H1 (cell line): Measurements from ENCODE around the gene ZBTB48. TPM values are rescaled to one million over a fixed set of nuclear protein-coding genes. Genes with fewer than 3 reads are reported as not detected.

Experiments
- CTCF ChIA-PET: fragments of 300-600 bp; sonication (Branson Sonifier 250); formaldehyde crosslinking; loops from one replicate; lab custom pipeline; 2021; ENCODE audit not compliant: partially characterized antibody; lab: Charles Lee
- POLR2A ChIA-PET: fragments of 300-600 bp; sonication (Branson Sonifier 250); formaldehyde crosslinking; loops from one replicate; lab custom pipeline; 2021; ENCODE audit warnings: inconsistent platforms; ENCODE audit not compliant: partially characterized antibody; lab: Charles Lee
- DNase-seq, 2 experiments: peaks; one replicate each; pipeline versions ENCODE4 v3.0.0 to v3.0.0-alpha.2; 2010 to 2022; ENCODE audit warnings: low spot score in 2 of 2, low read depth in 1 of 2, mixed read lengths in 1 of 2
- FAIRE-seq: peaks from 2 replicates; lab custom pipeline; 2011; peaks lifted over from hg19 to GRCh38; lab: Jason Lieb, UNC
- H2AFZ ChIP-seq: 2 replicates; pipeline ENCODE4 v1.8.1; 2012; ENCODE audit warnings: low read length, inconsistent platforms
- H2AK5ac ChIP-seq: 2 replicates; pipeline ENCODE4 v1.6.1; 2013; ENCODE audit warnings: low read depth, low read length
- H2BK120ac ChIP-seq: replicated peaks from 2 replicates; pipeline ENCODE3; 2013; ENCODE audit warnings: low read depth, low read length, inconsistent platforms
- H2BK12ac ChIP-seq: 2 replicates; pipeline ENCODE4 v1.6.1; 2013; ENCODE audit warnings: low read depth, low read length
- H2BK15ac ChIP-seq: 2 replicates; pipeline ENCODE4 v1.6.1; 2013; ENCODE audit warnings: low read length
- H2BK20ac ChIP-seq: 2 replicates; pipeline ENCODE4 v1.6.1; 2013; ENCODE audit warnings: low read length
- H2BK5ac ChIP-seq: 2 replicates; pipeline ENCODE4 v1.6.1; 2013; ENCODE audit warnings: low read depth, low read length
- H3K14ac ChIP-seq: 2 replicates; pipeline ENCODE4 v1.6.1; 2013; ENCODE audit warnings: inconsistent platforms; ENCODE audit not compliant: insufficient read length
- H3K18ac ChIP-seq: 2 replicates; pipeline ENCODE4 v1.6.1; 2013; ENCODE audit warnings: low read length; ENCODE audit errors: extremely low read depth
- H3K23ac ChIP-seq: 2 replicates; pipeline ENCODE4 v1.6.1; 2013; ENCODE audit warnings: inconsistent platforms; ENCODE audit not compliant: insufficient read length
- H3K23me2 ChIP-seq: 2 replicates; pipeline ENCODE4 v1.6.1; 2013; ENCODE audit warnings: low read depth, low read length
- H3K27ac ChIP-seq: 2 replicates; pipeline ENCODE4 v1.6.1; 2011; ENCODE audit warnings: low read depth, low read length, inconsistent platforms
- H3K27me3 ChIP-seq, 4 experiments: replicated peaks in 1 of 4; 1 replicate in 1 of 4; 2 replicates in 3 of 4; pipeline versions ENCODE4 v1.6.1 to v1.8.1; 2011 to 2013; ENCODE audit warnings: low read length in 3 of 4, mild to moderate bottlenecking in 3 of 4, inconsistent platforms in 2 of 4, mixed read lengths in 2 of 4, moderate library complexity in 1 of 4; ENCODE audit not compliant: control insufficient read depth in 3 of 4, insufficient read depth in 3 of 4; ENCODE audit errors: extremely low read depth in 1 of 4
- H3K36me3 ChIP-seq, 4 experiments: 2 replicates each; pipeline versions ENCODE4 v1.6.1 to v1.8.1; 2011 to 2013; ENCODE audit warnings: mild to moderate bottlenecking in 4 of 4, low read length in 3 of 4, moderate library complexity in 2 of 4, control low read depth in 1 of 4, inconsistent platforms in 1 of 4; ENCODE audit not compliant: insufficient read depth in 4 of 4, control insufficient read depth in 2 of 4
- H3K4ac ChIP-seq: replicated peaks from 2 replicates; pipeline ENCODE3; 2013; ENCODE audit warnings: low read length, low read depth, mixed read lengths, inconsistent platforms; ENCODE audit not compliant: insufficient read length
- H3K4me1 ChIP-seq, 4 experiments: replicated peaks in 1 of 4; 1 replicate in 1 of 4; 2 replicates in 3 of 4; pipeline versions ENCODE4 v1.6.1 to v1.8.1; 2011 to 2013; ENCODE audit warnings: low read length in 3 of 4, inconsistent platforms in 2 of 4, mixed read lengths in 1 of 4; ENCODE audit not compliant: insufficient read depth in 4 of 4, control insufficient read depth in 3 of 4
- H3K4me2 ChIP-seq, 2 experiments: 2 replicates each; pipeline versions ENCODE4 v1.6.1 to v1.8.1; 2011 to 2013; ENCODE audit warnings: low read depth in 2 of 2, low read length in 2 of 2, control low read depth in 1 of 2, inconsistent platforms in 1 of 2, mild to moderate bottlenecking in 1 of 2; ENCODE audit not compliant: insufficient read depth in 1 of 2
- H3K4me3 ChIP-seq, 4 experiments: fragments of 200-600, 300-600 bp in 1 of 4; sonication (generic), shearing (Covaris generic), sonication (Bioruptor Twin) in 1 of 4; 2 replicates each; pipeline versions ENCODE4 v1.5.1 to v1.8.1; 2011 to 2016; ENCODE audit warnings: low read length in 4 of 4, low read depth in 3 of 4, control low read depth in 2 of 4, inconsistent platforms in 2 of 4, mild to moderate bottlenecking in 2 of 4, mixed read lengths in 1 of 4, moderate library complexity in 1 of 4; ENCODE audit not compliant: insufficient read depth in 2 of 4; ENCODE audit errors: extremely low read depth in 1 of 4
- H3K56ac ChIP-seq: replicated peaks from 2 replicates; pipeline ENCODE3; 2013; ENCODE audit warnings: low read depth, mild to moderate bottlenecking, mixed read lengths, low read length, inconsistent platforms; ENCODE audit not compliant: insufficient read length
- H3K79me1 ChIP-seq: 2 replicates; pipeline ENCODE4 v1.6.1; 2013; ENCODE audit warnings: low read depth, low read length, control low read depth
- H3K79me2 ChIP-seq, 2 experiments: 2 replicates each; pipeline versions ENCODE4 v1.6.1 to v1.8.1; 2012 to 2013; ENCODE audit warnings: low read length in 2 of 2, mild to moderate bottlenecking in 2 of 2, inconsistent platforms in 1 of 2; ENCODE audit not compliant: insufficient read depth in 2 of 2, control insufficient read depth in 1 of 2
- H3K9ac ChIP-seq, 4 experiments: replicated peaks in 1 of 4; 1 replicate in 1 of 4; 2 replicates in 3 of 4; pipeline versions ENCODE4 v1.6.1 to v1.8.1; 2011 to 2013; ENCODE audit warnings: low read depth in 3 of 4, low read length in 3 of 4, control low read depth in 2 of 4, mild to moderate bottlenecking in 2 of 4, moderate library complexity in 2 of 4, inconsistent platforms in 1 of 4; ENCODE audit errors: extremely low read depth in 1 of 4
- H3K9me3 ChIP-seq, 2 experiments: 2 replicates each; pipeline versions ENCODE4 v1.6.1 to v1.8.1; 2012 to 2013; ENCODE audit warnings: mild to moderate bottlenecking in 2 of 2, moderate library complexity in 2 of 2, control low read depth in 1 of 2, inconsistent platforms in 1 of 2, low read depth in 1 of 2, low read length in 1 of 2, mixed read lengths in 1 of 2; ENCODE audit not compliant: insufficient read depth in 2 of 2
- H4K20me1 ChIP-seq, 2 experiments: replicated peaks in 1 of 2; 2 replicates each; pipeline versions ENCODE3 to v1.8.1; 2011 to 2013; ENCODE audit warnings: inconsistent platforms in 2 of 2, low read length in 2 of 2, mild to moderate bottlenecking in 1 of 2; ENCODE audit not compliant: insufficient read depth in 2 of 2, control insufficient read depth in 1 of 2
- H4K5ac ChIP-seq: 2 replicates; pipeline ENCODE4 v1.6.1; 2013; ENCODE audit warnings: low read length, low read depth, mixed read lengths, inconsistent platforms; ENCODE audit not compliant: insufficient read length
- H4K8ac ChIP-seq: 2 replicates; pipeline ENCODE4 v1.8.0; 2013; ENCODE audit warnings: mild to moderate bottlenecking, moderate library complexity, low read length, inconsistent platforms; ENCODE audit not compliant: insufficient read depth; ENCODE audit errors: extremely low read depth
- H4K91ac ChIP-seq: replicated peaks from 2 replicates; pipeline ENCODE3; 2013; ENCODE audit warnings: low read length, mixed read lengths, inconsistent platforms; ENCODE audit not compliant: insufficient read length
- ATF3 ChIP-seq: IDR thresholded peaks from 2 replicates; pipeline ENCODE4 v1.6.1; 2011; ENCODE audit warnings: low read depth, mild to moderate bottlenecking, low read length; ENCODE audit not compliant: insufficient read depth
- BRCA1 ChIP-seq: IDR thresholded peaks from 2 replicates; pipeline ENCODE4 v1.6.1; 2012; ENCODE audit warnings: low read depth, low read length, improper control_type of control experiment
- CEBPB ChIP-seq: IDR thresholded peaks from 2 replicates; pipeline ENCODE4 v1.6.1; 2012; ENCODE audit warnings: low read depth, low read length
- E2F6 ChIP-seq: IDR thresholded peaks from 2 replicates; pipeline ENCODE4 v1.6.1; 2012; ENCODE audit warnings: inconsistent platforms
- FOSL1 ChIP-seq: IDR thresholded peaks from 2 replicates; pipeline ENCODE4 v1.6.1; 2011; ENCODE audit warnings: mild to moderate bottlenecking, low read depth, low read length, moderate library complexity; ENCODE audit not compliant: insufficient read depth
- KDM1A ChIP-seq: fragments of 200-600, 300-600 bp; sonication (generic); IDR thresholded peaks from 2 replicates; pipeline ENCODE4 v1.7.1; 2016; ENCODE audit warnings: mild to moderate bottlenecking, low read length, borderline replicate concordance
- MAFK ChIP-seq: IDR thresholded peaks from 2 replicates; pipeline ENCODE4 v1.6.1; 2012; ENCODE audit warnings: low read depth, mild to moderate bottlenecking, improper control_type of control experiment, low read length
- NRF1 ChIP-seq: IDR thresholded peaks from 2 replicates; pipeline ENCODE4 v1.6.1; 2011; ENCODE audit warnings: mild to moderate bottlenecking, low read depth, low read length, improper control_type of control experiment
- SIX5 ChIP-seq: IDR thresholded peaks from 2 replicates; pipeline ENCODE4 v1.6.1; 2011; ENCODE audit warnings: mild to moderate bottlenecking, low read depth, low read length
- SP4 ChIP-seq: IDR thresholded peaks from 2 replicates; pipeline ENCODE4 v1.6.1; 2012; ENCODE audit warnings: low read length, inconsistent platforms
- TEAD4 ChIP-seq: IDR thresholded peaks from 2 replicates; pipeline ENCODE4 v1.6.1; 2012; ENCODE audit warnings: low read depth, low read length, inconsistent platforms, mixed read lengths
- WGBS, 2 experiments: shearing (Covaris generic) in 1 of 2; methylation state at CpG; one replicate each; pipeline versions ENCODE4 v1.1.6 to v1.1.7; 2013 to 2015; ENCODE audit warnings: low lambda C conversion rate in 2 of 2, mixed read lengths in 2 of 2, inconsistent platforms in 1 of 2, low coverage in 1 of 2, missing lambda C conversion rate in 1 of 2; ENCODE audit not compliant: insufficient replicate concordance in 2 of 2, insufficient coverage in 1 of 2, insufficient read length in 1 of 2; ENCODE audit errors: extremely low coverage in 1 of 2, missing lambda C conversion rate in 1 of 2; 5-methylcytosine and 5-hydroxymethylcytosine counted together
- polyA plus RNA-seq, 7 experiments: library from polyadenylated mRNA; depleted of rRNA in 3 of 7; stranded (reverse) in 5 of 7; unstranded in 2 of 7; fragments of >200 nt in 5 of 7; fragments of 200-250 nt in 2 of 7; gene quantifications; 1 replicate in 5 of 7; 2 replicates in 1 of 7; 4 replicates in 1 of 7; pipeline versions ENCODE4 v1.2.1 to v1.2.3, GENCODE V29; 2011 to 2013; ENCODE audit warnings: missing spikeins in 2 of 7, mixed read lengths in 2 of 7
- total RNA-seq: library from RNA; stranded (reverse); fragmentation: NEBNext Ultra II Directional; extraction: Animal tissue kit (Norgen Biotek cat#: 25700); gene quantifications from 2 replicates; pipeline ENCODE4 v1.2.1, GENCODE V29; 2021
- TF ChIP-seq, protein P1 (sequence below): IDR thresholded peaks from 2 replicates; pipeline ENCODE4 v1.6.1; 2012; ENCODE audit warnings: inconsistent platforms

ZBTB48 gene
- total and polyA plus RNA-seq, 2 of the 8 experiments (the other 6 are each of a cell fraction or from before 2014, with no cell fraction given) = 28.2 to 28.8 TPM

GRCh38 chr1:6635161-6635909, 55.5 kb downstream of the ZBTB48 start:
- H3K23ac ChIP-seq = no peak overlapping the region
- no peak for TF ChIP-seq TEAD4
- no peak for TF ChIP-seq E2F6
- TF ChIP-seq NRF1 = no peak
- no peak for TF ChIP-seq CEBPB
- TF ChIP-seq BRCA1 = no peak
- TF ChIP-seq ATF3 = no peak
- no peak for TF ChIP-seq SP4
- TF ChIP-seq MAFK = no peak
- no peak for TF ChIP-seq SIX5
- no peak for TF ChIP-seq FOSL1
- TF ChIP-seq, protein P1, sequence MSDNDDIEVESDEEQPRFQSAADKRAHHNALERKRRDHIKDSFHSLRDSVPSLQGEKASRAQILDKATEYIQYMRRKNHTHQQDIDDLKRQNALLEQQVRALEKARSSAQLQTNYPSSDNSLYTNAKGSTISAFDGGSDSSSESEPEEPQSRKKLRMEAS = no peak
- TF ChIP-seq KDM1A = no peak

More at GRCh38 chr1:6635161-6635909, 55.5 kb downstream of the ZBTB48 start:
- Histone ChIP-seq H3K36me3 (peaks cover 31 to 64% (median 49%) of the 10 kb centered on the region in 4 experiments), H2BK15ac (no peak overlapping the region), H3K4ac (no peak overlapping the region), H4K8ac (no peak overlapping the region), H2BK5ac (no peak overlapping the region), H3K56ac (no peak overlapping the region), H4K5ac (no peak overlapping the region), H2AK5ac (no peak overlapping the region), H3K27ac (no peak overlapping the region), H3K4me3 (no peak overlapping the region), H3K27me3 (no peaks in the 10 kb centered on the region), H3K4me2 (no peak overlapping the region), H3K9me3 (no peaks in the 10 kb centered on the region), H3K23me2 (no peaks in the 10 kb centered on the region), H2BK20ac (no peak overlapping the region), H3K79me2 (no peaks in the 10 kb centered on the region), H3K9ac (no peak overlapping the region), H3K18ac (no peak overlapping the region), H4K91ac (no peak overlapping the region), H2BK12ac (no peak overlapping the region), H2AFZ (no peak overlapping the region), H3K4me1 (no peaks in the 10 kb centered on the region), H4K20me1 (peaks cover 4 to 9% of the 10 kb centered on the region in 2 experiments), H3K14ac (no peak overlapping the region), H2BK120ac (no peak overlapping the region), H3K79me1 (no peaks in the 10 kb centered on the region)
- DNase-seq = no peak
- 91% methylated on average over 20 of the region's 20 CpGs; no CpG with 5 or more reads in 1 of the 2 experiments for WGBS, 2 experiments
- CTCF ChIA-PET = interaction anchor here (0.6 to 3.7 kb wide), 16 partner anchors 11 to 803 kb away, joined by 3 to 48 read pairs (median 4); partner anchors contain the start of genes NOL9 and THAP3
- FAIRE-seq = no peak
- POLR2A ChIA-PET = interaction anchor here (0.5 to 3.9 kb wide), 12 partner anchors 10 to 1550 kb away, joined by 3 to 36 read pairs (median 4); partner anchors contain the start of genes KLHL21, NOL9 and THAP3
